GM21528 (cell line): ENCODE results near the gene FCER1G.
A peak's percentile ranks its signal among the peaks of the same experiment; 100 is the strongest.

Experiments used
- ATAC-seq: cut with Tn5 transposase; IDR thresholded peaks from one replicate; pipeline ENCODE4 v1.9.1; 2021; ENCODE audit warnings: mild to moderate bottlenecking, moderate library complexity; ENCODE audit not compliant: unreplicated experiment, low FRiP score

Gene FCER1G

DNA sequence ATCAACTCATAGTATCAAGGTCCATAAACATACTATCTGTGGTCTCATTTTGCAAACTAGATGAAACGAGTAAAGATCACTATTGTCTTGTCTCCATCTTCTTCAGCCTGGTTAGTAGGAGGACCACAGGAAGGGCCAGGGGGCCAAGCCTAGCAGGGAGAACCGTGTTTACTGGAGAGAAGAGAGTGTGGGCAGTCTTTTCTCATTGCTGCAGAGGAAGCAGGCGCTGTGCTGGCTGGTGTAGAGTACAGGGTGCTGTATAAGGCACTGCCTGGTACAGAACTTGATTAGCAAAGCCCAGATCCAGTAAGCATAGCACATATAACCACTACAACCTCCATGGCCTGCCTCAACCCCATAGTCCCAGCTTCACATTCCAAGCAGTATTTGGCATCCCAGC, 27.8 kb upstream of the FCER1G start:
- no peak for ATAC-seq

DNA sequence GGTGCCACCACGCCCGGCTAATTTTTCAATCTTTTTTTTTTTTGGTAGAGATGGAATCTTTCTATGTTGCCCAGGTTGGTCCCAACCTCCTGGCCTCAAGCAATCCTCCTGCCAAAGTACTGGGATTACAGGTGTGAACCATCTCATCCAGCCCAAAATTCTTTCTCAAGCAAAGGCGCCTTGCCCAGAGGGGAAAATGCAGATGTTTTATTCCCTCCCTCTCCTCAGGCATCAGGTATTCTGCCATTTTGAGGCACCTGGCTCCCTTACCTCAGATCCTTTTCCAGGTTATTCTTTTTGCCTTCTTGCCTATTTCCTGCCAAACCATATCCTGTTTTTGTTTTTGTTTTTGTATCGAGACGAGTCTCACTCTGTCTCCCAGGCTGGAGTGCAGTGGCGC, 26.7 kb upstream of the FCER1G start:
- ATAC-seq, result no peak

DNA sequence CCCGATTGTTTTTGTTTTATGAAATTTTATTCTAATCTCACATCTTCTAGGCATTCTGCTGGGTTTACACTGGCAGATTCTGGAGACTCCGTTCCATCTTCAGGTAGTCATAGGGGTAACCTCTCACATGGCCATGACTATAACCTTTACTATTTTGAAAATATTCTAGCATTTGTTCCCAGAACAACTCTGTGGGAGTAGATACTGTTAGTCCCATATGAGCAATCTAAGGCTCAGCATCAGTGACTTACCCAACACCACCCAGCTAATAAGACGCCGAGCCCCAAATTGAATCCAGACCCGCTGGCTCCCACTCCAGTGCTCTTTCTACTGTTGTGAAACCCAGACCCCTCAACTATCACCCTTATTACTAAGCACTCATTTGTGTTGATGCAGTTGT, 26.1 kb upstream of the FCER1G start:
- ATAC-seq, result no peak

DNA sequence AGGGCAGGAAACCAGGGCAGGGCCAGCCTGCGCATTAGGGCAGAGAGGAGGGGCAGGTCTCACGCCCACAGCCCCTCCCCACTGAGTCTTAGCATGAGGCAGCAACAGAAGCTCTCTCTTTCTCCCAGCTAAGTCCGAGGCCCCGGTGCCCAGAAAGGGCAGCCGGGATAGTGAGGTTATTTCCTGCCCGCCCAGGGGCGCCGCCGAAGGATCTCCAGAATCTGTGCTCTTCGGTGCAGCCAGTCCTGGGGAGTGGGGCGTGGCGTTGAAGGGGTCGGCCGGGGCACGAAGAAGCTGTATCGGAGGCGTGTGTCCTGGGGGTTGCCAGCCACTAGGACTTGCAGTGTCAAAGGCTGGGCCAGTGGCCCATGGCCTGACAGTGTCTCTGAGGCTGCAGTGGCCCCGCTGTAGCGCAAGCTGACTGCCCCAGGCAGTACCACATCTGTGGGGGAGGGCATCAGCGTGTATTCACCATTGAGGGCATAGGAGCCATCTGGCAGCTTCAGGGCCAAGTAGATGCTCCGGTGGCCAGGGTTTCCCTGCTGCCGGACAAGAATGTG, 24.1 kb upstream of the FCER1G start:
- no peak for ATAC-seq

DNA sequence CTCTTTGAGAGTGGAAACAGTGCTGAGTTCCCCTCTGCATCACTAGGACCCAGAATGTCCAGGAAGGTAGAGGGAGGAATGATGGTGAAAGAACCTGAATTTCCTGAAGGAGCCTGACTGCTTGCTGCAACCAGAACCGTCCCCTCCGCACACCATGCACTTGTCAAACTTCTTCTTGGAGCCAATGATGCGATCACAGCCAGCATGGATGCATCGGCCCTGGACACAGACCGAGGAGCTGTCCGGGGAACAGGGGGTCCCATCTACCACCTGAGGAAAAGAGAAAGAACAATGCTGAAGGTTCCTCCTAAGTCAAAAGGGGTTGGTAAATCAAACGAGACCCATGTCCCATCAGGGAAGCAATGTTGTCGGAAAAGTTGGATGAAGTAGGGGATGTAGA, 23.1 kb upstream of the FCER1G start:
- ATAC-seq, result no peak

DNA sequence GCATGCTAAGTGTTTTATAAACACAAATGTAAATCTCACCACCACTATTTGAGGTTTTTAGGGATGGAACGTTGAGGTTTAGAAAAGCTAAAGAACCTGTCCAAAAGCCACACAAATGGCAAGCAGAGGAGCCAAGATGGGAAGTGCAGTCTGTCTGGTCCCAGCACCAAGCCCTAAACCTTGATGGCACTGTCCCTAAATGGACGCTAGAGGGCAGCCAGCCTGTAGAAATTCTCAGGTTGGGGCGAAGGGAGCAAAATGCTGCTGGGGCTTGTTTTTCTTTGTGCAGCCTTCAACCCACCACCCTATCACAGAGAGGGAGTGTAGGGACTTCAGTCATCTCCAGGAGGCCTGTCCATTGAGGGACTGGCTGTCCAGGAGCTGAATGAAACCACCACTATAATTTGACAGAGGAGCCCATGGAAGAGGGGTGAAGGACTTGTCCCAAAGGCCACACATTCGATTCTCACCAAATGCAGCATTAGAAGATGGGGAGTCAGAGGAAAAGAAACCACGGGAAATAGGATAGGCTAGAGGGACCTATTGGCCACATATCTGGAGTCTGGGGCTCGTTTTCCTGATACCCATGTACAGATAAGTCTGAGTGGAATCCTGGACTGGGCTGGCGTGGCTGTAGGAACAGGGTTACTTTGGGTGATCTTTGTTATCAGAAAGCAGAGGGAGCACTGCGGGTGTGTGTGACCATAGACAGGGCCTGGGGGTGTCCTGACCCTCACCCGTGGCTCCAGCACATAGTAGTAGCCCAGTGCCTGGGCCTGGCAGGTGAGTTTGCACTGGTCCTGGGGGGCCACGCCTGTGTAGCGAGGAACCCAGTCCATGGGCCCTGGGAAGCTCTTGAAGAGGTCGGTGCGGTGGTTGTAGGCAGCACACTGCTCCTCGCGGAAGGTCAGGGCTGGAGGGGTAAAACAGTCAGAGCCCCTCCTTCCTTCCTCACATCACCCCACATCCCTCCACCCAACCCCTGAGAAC, 22.3 kb upstream of the FCER1G start:
- no peak for ATAC-seq

DNA sequence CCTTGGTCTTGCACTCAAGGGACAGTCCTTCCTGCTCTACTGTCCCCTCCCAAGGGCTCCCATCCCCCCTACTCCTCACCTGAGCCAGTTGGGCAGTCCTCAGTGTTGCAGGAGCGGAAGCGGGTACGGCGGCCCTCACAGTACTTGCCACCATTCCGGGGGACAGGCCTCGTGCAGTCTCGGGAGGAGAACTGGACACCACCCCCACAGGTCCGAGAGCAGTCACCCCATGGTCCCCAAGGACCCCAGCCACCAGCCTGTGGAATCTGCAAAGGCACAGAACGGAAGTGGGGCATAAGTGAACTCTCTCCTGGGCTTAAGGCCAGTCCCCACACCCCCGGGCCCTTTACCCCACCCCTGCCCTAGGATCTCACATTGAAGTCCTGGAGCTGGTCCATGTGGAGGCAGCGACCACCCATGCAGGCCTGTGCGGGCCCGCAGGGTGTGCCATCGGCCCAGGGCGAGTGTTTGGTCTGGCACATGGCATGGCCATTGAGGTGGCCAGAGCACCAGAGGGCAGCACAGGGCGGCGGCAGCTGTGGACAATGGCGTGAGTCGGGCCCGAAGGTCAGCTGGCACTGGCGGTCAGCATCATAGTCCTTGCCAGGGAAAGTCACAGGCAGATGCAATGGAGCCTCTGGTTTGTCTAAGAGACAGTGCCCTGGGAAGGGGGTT, 21.4 kb upstream of the FCER1G start:
- no peak for ATAC-seq

DNA sequence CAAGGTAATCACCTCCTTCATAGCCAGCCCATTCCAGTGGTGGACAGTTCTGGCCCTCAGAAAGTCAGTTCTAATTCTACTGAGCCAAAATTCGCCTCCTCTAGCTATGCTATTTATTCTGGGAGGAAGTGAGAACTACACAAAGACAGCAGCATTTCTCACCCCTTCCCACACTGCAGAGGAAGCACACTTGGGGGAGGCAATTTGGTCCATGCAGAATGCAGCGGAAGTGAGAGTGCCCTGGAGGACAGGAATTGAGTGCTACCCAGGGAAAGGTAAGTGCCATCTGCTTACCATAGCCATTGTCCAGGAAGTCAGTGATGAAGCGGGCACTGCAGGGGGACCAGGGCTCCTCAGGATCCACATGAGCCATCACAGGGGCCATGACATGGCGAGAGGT, 19.9 kb upstream of the FCER1G start:
- ATAC-seq, result peak; percentile 58

DNA sequence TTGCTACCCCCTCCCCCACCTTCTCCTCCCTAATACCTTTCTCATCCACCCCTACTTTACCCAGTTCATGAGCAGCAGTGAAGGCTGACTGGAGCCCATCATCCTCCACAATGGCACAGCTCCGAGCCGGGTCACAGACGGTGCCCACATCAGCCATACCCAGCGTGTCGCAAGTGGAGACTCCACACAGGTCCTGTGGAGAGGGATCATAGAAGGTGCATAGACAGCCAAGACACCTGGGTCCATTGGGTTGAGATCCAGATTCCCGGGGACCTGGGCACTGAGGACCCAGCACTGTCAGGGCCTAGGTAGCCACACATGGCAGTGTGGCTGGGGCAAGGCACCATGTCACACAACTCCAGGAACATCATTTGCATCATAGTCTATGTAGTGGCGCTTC, 19.0 kb upstream of the FCER1G start:
- no peak for ATAC-seq

DNA sequence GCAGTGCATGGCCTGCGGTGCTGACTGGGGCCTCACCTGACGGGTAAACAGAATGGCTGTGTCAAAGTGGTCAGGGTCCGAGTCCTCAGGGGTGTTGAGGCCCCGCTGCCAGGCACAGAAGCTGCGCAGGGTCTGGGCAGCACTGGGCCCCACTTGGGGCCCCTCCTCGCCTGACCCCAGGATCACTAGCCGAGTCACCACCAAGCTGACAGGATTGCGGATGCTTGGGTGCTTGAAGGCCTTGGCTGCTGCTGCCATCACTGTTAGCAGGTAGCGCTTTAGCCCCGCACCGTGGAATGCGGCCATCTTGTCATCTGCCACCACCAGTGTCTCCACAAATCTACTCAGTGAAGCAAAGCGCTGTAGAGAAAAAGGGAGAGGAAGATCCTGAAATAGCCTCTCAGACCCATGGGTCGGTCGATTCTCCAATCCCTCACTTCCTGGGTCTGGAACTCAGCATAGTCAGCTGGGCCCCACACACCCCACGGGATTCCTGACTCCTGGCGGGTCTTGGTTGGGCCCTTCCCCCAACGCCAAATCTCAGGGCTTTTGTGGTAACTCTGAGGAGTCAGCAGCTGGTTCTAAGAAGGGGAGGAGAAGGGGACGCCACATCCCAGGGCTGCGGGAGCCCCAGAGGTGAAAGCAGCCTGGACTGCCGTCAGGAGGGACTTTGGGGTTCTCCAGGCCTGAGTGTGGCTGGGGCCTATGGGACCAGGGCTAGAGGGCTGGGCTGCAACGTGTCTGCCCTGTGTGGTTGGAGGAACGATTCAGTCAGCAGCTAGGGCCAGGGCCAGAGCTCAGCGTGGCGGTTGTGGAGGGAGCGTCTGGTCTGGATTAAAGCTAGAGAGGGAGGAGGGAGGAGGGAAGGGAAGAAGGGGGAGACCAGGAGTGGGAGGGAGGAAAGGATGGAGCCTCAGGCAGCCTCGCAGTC, 18.3 kb upstream of the FCER1G start:
- no peak for ATAC-seq

DNA sequence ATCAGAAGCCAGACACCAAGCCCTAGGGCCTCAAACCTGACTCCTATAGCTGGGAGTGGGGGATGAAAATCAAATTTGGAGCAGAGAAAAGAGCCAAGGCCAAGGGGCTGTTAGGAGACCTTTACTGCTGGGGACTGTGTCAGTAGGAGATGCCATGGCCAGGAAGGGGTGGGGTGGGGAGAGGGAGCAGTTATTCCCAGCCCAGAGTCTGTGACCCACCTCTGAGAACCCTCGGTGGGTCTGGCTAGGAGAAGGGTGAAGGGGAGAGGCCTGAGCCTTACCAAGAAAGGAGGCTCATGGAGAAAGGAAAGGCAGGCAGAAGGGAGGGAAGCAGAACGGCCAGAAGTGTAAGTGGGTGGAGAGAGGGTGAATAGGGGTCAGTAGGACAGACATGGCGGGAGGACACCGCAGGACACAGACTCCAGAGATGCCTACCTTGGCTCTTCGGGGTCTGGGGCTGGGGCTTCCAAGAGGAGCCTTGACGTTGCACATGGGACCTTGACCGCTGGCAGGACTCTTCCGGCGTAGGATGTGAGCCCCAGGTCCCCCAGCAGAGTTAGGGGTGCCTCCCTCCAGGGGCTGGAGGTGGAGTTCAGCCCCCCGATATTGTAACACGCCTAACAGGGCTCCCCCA, 17.4 kb upstream of the FCER1G start:
- ATAC-seq, result no peak

DNA sequence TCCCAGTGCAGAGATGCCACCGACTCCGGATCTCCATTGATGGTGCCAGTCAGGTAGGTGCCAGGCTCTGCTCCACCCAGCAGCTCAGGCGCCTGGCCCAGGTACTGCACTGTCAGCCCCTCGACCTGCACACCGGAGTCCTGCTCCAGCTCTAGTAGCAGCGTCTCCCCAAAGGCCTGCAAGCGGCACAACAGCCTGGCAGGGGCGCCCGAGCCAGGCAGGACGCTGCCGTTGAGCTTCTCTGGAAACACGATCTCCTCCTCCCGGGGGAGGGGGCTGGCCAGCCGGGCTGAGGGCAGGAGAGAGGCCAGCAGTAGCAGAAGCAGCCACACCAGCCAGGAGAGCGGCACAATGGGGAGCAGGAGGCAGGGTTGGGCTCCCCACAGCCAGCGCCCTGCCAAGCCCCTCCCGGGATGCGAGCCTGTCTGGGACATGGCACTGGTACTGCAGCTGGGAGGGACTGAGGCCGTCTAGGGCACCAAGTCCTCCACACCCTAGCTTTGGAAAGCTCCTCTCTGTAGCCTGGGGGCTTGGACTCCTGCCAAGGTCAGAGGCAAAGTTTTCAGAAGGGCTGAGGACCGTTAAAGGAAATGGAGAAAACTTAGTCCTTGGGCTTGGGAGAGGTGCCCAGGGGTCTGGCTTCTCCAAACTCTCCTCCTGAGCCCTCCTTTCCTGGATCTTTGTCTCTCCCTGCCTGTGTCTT, 16.8 kb upstream of the FCER1G start:
- no peak for ATAC-seq

DNA sequence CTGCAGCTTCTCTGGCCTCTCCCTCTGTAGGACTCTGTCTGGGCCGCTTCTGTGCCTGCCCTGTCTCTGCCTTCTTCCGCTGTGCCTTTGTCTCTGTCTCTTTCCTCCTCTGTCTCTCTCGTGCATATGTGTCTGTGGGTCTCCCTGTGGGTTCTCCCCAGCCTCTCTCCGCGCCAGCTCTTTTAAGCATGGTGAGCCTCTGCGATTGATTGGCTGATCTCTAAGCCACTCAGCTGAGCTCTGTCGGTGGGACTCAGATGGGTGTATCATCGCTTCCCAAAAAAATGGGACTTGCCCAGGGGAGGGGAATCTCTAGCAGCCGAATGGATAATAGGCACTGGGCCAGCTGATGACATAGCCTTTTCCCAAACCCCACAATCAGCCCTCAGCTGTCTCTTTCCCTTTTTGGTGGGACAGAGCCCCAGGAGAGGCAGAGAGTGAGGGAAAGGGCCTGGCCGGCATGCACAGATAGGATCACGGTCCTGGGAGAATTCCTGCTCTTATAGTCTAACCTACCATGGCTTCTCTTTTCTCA, 16.1 kb upstream of the FCER1G start, which contains the start of gene ADAMTS4:
ADAMTS4 (minus strand) TSS at position 158 of the 535 bp plus-strand sequence. CDS start 427 bp downstream, outside the sequence.
- no peak for ATAC-seq

DNA sequence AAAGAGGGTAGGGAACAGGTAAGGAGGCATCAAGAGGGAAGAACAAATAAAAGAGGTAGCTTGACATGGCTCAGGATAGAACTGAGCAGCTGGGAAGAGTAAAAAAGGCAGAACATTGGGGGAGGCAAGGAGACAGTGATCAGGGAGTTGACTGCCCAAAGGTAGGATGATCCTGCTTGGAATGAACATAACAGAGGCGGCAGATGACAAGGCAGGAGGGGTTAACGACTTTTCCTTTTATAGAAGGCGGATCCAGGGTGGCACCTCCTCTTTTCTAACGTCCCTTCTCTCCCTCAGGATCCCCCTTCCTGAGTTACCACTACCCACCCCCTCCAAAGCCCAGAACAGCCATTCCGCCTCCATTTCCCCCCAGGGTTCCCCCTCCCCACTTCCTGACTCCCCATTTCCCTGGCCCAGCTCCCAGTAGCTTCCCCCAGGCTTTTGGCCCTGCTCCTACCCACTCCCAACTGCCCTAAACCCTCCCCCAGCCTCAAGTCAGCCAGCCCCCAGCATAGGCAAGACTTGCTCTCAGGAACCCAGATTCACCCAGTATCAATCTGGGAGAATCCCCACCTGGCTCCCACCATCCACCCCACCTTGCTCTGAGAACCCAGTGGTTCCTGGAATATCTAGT, 15.5 kb upstream of the FCER1G start:
- no peak for ATAC-seq

DNA sequence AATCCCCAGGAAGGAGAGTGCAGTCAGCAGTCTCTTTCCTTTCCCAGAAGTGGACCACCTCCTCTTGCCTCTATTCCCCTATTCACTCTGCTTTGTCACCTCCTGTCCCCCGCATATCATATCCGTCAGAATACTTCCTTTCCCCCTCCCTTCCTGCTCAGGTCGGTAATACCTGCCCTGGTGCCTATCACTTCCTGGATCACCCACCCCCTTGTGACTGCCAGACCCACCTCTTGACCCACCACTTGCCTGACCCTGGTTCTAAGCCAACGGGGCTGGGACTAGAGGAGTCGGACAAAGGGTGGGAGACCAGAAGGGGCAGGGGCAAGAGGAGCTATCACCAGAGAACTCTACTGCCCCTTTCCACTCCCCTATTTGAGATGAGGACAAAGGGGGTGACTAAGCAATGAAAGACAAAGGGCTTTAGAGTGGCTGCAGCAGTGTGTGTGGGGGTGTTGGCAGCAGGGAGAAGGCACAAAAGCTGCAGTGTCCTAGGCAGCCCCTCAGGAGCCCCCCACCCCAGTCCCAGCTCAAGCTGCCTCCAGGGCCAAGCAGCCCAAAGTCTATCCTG, 14.6 kb upstream of the FCER1G start:
- no peak for ATAC-seq

DNA sequence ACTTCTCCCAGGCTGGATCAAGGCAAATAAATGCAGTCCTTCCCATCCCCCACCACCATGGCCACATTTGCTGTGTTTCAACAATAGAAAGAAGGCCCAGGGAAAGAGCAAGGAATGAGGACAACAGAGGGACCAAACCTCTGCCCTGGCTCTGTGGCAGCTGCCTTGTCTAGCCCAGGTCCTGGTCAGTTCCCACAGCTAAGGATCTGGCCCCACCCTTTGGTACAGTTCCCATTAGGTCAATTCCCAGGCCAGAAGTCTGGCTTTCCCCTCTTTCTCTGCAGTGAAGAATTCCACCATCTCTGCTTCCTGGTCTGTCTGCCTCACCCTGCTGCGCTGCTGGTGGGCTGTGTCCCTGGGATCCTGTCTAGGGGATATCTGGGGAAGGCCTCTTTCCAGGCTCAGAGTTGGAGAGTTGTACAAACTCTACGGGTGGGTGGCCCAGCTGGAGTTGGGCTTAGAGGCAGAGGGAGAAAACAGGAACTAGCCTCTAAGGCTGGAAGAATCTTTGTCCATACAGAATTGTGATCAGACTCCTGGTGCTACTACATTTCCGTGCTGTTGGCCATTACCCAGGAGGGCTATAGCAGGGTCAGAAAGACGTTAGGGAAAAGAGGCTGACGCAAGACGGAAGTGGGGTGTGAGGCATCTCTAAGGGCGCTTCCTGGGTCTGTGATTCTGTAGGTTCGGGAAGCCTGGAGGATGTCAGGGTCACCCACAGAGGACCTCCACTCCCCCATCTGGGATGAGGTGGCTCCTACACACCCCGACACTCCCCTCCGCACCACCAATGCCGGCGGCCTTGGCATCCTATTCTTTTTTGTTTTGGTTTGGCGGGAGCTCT, 13.9 kb upstream of the FCER1G start:
- ATAC-seq, result no peak
